T-helper 2 cell (primary cell): ENCODE data around the gene ERCC6L2.

ENCODE experiments used
- DNase-seq, 5 experiments: peaks; one replicate each; pipeline versions ENCODE4 v3.0.0 to v3.0.0-alpha.2; 2012 to 2022
- total RNA-seq, 2 donors: gene quantifications; one replicate each; lab custom pipeline; 2026; lab: John Stamatoyannopoulos, UW

ERCC6L2 gene, protein sequence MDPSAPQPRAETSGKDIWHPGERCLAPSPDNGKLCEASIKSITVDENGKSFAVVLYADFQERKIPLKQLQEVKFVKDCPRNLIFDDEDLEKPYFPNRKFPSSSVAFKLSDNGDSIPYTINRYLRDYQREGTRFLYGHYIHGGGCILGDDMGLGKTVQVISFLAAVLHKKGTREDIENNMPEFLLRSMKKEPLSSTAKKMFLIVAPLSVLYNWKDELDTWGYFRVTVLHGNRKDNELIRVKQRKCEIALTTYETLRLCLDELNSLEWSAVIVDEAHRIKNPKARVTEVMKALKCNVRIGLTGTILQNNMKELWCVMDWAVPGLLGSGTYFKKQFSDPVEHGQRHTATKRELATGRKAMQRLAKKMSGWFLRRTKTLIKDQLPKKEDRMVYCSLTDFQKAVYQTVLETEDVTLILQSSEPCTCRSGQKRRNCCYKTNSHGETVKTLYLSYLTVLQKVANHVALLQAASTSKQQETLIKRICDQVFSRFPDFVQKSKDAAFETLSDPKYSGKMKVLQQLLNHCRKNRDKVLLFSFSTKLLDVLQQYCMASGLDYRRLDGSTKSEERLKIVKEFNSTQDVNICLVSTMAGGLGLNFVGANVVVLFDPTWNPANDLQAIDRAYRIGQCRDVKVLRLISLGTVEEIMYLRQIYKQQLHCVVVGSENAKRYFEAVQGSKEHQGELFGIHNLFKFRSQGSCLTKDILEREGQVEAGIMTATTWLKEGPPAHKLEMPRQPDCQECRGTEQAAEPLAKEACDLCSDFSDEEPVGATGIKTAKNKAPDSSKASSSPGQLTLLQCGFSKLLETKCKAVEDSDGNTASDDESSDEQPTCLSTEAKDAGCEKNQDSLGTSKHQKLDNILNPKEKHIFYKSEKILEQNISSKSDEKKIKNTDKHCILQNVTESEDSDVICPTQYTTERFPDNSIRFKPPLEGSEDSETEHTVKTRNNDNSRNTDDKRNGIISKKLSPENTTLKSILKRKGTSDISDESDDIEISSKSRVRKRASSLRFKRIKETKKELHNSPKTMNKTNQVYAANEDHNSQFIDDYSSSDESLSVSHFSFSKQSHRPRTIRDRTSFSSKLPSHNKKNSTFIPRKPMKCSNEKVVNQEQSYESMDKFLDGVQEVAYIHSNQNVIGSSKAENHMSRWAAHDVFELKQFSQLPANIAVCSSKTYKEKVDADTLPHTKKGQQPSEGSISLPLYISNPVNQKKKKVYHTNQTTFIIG (N-terminal part only)
- total RNA-seq = 57.7 to 110 reads per million in 2 donors

DNA sequence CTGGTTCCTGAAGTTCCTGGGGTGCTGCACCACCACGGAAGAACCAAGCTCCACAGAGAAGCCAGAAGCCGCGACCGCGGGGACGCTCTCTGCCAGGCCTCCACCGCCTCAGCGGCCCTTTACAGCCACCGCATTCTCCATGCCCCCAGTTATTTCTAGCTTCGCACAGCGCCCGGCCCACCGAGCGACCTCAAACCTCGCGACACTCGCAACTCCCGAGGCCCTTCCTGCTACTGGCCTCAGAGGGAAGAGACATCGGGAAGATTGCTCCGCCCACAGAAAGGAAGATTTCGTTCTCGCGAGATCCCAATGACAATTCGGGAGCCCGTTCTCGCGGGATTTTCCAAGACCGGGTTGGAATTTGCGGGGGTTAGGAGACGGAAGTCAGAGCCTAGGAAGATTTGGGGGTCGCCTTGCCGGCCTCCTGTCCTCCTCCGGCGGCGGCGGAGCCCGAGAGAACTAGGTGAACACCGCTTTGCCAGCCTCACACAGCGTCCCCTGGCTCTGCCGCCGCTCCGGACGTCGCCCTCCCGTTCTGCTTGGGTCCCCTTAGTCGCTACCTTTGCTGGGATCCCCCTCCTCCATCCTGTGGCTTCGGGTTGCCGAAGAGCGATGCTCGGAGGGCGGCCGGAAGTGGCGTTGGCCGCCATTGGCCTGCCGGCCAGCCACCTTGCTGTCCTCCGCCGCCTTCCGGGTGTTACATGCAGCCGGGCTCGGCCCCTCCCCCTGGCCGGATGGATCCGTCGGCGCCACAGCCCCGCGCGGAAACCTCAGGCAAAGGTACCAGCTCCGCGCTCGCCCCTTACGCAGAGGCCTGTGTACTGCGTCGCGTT lies at the start of gene ERCC6L2:
Gene ERCC6L2, plus strand, starts transcription at position 387 of the 833 bp plus-strand sequence. Its CDS starts 348 bp downstream, at position 735.
- DNase-seq = peak; percentile 80 to 97 (median 88)

DNA sequence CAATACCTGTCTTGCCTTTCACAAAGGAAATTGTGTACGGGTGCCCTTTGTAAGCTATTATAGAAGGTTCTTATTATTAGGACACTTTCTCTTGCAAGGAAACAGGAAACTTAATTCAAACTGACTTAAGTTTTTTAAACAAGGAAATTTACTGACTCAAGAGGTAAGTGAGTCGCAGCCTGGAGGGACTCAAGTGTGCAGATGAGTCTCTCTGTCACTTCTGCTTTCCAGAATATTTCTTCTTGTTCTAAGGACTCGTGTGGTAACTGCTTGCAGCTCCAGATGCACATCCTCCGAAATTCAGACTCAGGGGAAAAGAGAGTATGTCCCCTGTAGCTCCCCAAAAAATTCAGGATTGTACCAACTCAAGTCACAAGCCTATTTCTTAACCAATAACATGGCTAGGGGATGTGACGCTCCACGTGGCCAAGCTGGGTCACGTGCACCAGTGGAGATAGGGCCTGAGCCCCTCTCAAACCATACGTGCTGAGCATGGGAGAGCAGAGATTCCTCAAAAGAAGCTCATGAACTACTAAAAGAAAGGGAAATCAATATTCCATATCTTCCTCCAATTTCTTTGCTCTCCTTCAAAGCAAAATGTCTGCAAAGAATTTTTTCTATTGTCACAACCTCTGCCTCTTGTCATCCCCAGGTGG lies 49.2 kb upstream of the ERCC6L2 start:
- DNase-seq = no peak

DNA sequence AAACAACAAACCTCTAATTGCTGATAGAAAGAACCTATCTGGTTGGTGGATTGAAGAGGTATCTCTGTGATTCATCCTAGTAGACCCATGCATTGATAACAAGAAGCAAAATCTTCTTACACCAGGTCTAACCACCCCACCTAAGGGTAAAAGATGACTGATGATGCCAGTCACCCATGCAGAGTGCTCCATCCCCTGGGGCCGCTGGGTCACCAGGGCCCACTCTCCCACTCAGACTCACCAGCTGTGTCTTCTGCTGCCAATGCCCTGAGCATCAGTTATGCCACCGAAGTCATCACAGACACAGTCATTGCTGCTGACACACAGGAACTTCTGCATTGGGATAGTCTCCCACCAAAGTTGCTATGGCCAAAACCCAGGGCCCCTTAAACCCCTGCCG lies 44.7 kb upstream of the ERCC6L2 start:
- no peak for DNase-seq

DNA sequence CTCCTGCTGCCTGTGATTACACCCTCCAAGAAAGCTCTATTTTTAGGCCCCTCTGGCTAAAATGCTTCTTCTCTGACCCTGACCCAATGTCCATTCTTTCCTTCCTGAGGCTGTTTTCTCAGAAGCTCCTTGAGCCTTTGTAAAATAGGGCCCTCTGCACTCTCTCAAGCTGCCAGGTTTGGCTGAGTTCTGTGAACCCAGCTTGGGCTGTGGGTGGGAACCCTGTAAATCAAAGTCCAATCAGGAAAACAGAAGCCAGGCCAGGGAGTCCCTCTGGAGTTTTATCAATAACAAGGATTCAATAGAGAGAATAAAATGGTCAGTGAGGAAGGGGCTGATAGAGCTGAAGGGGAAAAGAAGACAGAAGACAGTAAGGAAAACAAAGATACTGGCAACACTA lies 43.7 kb upstream of the ERCC6L2 start:
- no peak for DNase-seq

DNA sequence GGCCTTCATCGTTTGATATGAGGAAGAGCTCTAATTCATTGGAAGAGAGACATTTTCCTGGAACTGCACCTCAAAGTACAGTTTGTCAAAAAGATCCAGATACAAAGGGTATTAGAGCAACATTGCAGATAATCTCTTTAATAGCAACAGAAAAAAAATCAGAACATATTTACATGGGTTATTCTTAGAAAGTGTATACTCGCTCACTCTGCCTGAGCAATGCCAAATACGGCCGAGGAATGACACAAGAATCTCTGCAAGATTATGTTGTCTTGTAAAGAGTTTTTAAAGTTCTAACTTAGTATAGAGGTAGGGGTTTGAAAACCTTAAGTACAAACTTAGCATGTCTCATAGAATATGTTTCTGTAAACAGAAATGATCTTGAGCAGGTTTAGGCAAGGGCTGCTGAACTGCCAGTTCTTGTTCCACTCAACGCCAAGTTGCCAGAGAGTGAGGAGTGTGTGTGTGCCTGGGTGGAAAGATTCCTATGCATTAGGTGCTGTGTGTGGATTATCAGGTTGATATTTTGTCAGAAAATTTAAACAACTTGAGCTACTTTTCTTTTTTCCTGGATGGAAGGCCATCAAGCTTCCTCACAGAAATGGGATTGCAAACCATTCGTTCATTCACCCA lies 41.8 kb upstream of the ERCC6L2 start:
- no peak for DNase-seq

DNA sequence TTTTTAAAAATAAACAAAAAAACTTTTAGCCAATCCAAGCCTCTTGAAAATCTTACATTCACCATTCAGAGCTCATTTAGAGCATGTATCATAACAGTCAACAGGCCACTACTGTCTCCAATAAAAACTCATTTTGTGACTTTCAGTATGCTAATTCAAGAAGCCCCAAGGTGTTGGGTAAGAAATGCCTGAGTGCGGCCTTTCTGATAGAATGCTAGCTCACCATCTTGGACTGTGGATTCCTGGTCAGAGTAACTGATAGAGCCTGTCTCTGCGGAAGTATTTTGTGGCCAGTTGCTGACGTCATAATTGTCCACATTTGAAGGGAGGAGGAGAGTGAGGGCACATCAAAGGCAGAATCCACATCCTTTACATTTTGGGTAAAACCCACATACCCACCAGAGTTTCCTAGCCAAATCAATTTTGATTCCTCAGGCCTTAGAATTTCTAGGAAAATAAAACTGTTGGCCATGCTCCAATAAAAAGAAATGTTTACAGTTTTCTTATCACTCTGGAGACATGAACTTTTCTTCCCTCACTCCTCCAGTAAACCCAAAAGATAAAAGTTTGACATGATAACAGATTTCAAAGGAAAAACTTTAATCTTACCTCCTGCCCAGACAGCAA lies 41.1 kb upstream of the ERCC6L2 start:
- DNase-seq = peak in 1 of 5 experiments; percentile 51

DNA sequence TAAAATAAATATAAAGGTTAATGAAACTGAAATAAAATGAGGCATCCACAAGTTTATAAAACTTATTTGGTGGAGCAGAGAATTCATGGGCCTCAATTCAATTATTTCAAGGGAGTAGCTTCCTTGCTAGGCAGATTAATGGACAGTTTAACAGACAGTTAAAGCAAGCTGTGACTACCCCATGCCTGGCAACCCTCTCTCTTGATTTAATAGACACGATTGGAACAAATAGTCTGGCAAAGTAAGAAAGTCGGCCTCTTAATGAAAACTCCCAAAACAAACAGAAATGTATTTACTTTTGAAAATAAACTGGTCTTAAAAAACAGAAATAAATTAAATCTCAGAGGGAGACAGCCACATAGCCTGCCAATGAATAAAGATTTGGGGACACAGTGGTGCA lies 40.1 kb upstream of the ERCC6L2 start:
- no peak for DNase-seq

DNA sequence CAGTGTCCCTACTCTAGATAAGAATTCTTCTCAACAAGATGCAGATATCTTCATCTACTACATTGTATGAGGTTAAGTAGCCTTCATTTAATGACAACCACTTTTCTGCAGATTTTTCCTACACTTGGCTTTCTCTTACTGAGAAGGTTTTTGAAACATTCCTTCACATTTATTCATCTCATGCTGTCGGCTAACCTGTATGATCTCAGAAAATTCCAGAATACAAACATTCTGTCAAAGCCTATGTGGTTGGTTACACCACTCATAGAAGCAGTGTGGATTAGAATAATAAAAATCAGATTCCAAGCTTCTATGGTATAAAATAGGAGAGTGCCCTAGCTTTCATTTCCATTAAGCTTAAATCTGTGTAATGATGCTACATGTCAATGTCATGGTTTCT lies 39.4 kb upstream of the ERCC6L2 start:
- DNase-seq = no peak

DNA sequence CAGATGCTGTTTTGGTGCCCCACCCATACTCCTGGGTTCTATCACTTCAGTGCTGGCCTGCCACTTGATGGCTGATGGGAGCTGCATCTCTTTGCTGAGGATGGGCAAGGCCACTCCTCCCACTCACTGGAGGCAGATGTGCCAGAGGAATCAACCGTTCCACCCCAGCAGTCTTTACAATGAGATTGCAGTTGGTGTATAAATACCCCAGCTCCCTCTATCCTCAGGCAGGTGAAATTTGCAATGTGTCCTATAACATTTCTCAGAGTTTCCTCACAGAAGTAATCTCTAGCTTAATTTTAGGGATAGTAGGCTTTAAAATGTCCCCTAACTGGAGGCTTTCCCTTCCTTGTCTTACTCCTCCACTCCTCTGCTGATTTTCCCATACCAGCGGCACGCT lies 36.5 kb upstream of the ERCC6L2 start:
- no peak for DNase-seq

DNA sequence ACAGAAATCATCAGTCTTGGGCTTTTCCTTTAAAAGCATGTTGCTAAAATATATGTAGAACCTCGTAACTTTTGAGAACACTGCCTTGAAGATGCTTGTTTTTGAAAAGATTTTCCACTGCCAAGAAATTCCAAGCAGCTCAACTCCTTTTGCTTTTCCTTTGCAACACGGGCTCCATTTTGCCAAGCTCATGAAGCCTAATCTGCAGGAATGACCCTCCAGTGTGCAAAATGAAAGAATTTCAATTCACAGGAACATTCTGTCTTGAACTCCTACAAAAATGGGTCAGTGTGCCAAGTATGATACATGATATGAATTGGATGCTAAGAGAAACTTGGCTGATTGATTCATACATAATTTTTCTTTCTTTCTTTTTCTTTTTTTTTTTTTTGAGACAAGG lies 35.4 kb upstream of the ERCC6L2 start:
- no peak for DNase-seq

DNA sequence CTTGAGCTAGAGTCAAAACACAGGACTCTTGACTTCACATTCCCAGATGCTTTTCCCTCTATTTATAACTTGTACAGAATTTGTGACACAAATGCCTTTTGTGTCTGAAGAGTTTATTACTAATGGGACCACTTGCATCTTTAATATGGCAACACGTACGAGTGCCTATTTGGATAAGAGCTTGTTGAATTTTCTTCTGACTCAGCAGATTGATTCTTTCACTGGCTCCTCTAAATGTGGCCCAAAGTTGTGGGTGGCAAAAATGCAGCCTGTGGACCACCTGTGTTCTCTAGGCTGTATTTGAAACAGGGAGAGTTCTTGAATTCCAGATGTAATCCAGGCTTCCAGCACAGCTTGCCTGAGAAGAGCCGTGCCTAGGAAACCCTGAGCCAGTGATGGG lies 34.1 kb upstream of the ERCC6L2 start:
- DNase-seq = no peak

DNA sequence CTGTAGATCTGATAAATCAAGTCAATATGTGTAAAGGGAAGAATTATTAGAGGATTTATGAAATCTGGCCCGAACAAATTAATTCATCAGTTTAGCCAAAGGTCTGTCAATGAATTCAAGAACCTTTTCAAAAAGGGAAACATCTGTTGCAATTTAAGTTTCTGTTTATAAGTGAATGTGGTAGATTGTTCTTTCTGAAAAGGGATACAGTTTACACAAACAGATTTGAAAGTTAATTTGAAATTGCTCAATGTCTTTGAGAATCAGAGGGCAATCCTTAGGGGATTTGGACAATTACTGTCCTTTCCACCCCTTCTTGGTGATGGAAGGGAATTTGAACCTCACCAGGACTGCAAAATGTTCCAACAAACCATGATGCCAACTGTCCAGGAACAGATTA lies 29.7 kb upstream of the ERCC6L2 start:
- no peak for DNase-seq

DNA sequence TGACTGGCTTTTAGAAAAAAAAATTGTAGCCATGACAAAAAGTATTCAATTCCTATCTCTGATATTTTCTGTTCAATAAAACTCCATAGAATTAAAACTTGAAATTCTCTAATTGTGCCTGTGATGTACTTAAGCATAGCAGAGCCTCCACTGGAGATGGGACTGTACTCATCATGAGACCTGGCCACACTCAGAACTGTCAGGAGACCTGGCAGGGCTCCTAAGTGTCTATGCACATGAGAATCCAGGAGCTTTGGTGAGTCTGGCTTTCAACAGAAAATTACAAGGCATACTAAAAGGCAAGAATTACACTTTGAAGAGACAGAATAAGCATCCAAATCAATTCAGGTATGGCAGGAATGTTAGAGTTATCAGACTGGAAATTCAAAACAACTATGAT lies 26.7 kb upstream of the ERCC6L2 start:
- DNase-seq = no peak

DNA sequence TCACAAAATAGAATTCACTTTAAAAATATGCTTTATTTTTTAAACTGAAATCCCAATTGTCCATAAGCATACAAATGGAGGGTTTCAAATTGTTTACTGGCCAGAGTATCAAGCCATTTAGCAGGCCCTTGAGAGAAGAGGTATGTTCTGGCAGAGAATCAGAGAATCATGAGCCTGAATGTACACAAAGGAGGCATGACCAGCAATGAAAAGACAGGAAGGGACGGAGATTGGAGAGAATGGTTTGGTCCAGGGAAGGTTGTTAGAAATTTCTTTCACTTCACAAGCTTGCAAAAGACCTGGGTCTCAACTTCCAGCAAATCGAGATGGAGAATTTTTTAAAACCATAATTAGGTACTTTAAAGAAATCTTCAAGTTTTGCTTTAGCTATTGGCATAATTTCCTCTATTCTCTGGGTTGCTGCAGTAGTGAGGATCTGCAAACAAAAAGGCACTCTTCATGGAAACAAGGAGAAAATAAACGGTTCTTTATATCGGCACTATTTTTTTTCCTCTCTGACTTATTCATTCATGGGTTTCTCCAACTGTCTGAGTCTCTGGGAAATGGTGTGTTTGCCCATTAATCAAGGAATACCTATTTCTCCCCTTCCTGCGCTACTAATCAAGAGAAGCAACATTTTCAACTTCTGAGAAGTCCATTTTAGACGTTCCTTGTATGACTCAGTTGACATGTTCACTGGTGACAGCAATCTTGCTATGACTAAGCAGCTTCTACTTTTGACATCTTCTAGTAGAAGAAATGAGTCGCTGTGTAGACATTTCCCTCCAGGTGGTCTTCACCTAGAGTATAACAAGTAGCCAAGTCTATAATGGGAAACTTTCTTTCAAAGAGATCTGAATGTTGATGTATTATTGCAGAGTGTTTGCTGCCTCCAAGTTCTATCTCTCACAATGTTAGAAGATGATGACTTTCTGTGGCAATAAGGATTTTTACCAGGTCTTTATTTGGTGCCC lies 23.1 kb upstream of the ERCC6L2 start:
- DNase-seq = peak in 1 of 5 experiments; percentile 96

DNA sequence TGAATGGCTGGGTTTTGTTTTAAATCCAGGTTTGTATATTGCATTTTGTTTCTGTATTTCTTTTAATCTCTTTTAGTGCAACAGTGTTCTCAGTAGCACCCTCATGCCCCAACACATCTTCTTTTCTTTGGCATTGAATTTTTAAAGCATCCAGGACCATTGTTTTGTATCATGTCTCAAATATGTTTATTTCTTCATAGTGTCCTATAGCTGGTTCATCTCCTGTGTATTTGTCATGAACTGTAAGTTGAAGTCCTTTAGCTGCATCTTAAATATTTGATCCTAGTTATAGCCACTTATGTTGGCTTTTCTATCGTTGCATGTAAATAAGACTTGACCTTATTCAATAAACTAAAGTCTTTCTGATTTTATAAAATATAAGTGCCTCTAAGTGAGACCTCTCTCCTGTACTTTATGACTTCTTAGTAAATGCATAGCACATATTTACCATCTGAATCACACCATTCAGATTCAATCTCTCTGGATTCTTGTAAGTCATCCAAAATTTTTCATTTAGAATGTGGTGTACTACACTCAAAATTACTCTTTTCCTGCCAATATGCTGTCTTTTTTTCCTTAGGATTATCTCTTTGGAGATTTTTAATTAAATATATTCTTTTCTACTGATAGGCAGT lies 21.0 kb upstream of the ERCC6L2 start:
- no peak for DNase-seq

DNA sequence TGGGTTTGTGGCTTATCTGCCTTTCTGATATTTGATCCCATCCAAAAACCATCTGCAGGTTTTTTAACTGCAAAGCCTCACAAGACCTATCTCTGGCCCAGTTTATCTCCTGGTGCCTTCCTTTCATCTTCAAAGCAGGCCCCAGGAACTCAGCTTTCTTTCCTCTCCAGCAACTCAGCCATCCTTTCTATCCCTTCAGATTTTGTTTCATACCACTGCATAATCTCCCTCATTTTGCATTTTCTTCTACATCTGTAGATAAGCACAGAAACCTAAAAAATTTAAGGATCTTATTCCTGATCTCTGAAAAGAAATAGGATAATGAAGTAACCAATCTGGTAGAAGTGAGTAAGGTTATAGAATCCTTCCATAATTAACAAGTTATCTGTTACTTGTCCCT lies 19.5 kb upstream of the ERCC6L2 start:
- DNase-seq = no peak

DNA sequence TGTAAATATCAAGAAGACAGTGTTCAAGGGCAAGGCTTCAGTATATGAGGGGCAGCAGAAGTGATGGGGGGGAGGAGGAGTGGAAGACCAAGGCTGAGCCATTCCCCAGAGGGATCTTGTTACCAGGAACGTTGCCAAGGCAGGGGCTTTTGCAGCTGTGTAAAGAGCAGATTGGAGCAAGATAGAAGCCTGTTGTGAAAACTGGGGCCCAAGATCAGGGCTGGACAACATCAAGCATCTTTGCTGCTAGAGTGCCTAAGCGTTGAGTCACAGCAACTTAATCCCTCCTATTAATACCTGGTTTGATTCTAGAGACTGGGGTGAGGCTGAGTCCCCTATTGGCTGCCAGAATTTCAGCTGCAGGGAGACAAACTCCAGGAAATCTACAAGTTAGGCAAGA lies 18.4 kb upstream of the ERCC6L2 start:
- DNase-seq = no peak

DNA sequence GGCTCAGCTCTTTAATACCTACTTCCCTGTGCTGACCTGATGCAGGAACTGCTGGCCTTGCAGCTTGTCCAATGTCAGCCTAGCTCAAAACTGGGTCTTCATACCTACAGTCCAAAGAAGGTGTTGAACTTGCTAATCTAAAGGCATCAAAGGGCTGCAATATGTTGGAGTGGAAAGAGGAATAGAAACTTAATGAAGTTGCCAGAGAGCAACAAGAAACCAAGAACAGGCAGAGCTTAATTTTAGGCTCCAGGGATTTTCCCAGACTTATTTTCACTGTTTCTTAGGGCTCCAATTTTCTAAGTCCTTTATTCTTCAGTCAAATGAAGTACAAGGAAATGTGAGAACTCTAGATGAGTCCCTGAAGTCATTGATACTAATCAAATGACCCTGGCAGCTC lies 17.6 kb upstream of the ERCC6L2 start:
- DNase-seq = no peak

DNA sequence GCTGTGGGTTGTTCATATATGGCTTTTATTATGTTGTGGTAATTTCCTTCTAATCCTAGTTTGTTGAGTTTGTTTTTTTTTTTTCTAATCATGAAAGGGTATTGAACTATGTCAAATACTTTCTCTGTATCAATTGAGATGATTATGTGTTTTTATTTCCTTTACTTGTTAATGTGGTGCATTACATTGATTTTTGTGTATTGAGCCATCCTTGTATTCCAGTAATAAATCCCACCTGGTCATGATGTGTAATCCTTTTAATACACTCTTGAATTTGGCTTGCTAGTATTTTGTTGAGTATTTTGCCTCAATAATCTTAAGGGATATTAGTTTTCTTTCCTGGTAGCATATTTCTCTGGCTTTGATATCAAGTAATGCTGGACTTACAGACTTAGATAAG lies 13.1 kb upstream of the ERCC6L2 start:
- DNase-seq = no peak
